ENCODE measurements around the gene PLXNA4. TPM values are rescaled to one million over a fixed set of nuclear protein-coding genes. Genes with fewer than 3 reads are reported as not detected.

Gene PLXNA4
- total RNA-seq, 1 donor from 2014 or later, result 0.38 TPM

- H3K27me3 Mint-ChIP-seq, result peaks cover 84% of the 10 kb centered on the region
- peaks cover 7% of the 10 kb centered on the region for H3K4me1 Mint-ChIP-seq (ENCODE audit: low read depth)
- no peak for TF ChIP-seq CTCF (IDR thresholded peaks at IDR 0.05; ENCODE audit: unreplicated experiment)
- H3K36me3 Mint-ChIP-seq (ENCODE audit: insufficient read depth), result no peaks in the 10 kb centered on the region
- H3K27ac Mint-ChIP-seq, result no peak overlapping the region
- no peak overlapping the region for H3K4me3 Mint-ChIP-seq (ENCODE audit: low read depth)
- DNase-seq (ENCODE audit: low spot score, unreplicated experiment), result no peak
- H3K9me3 Mint-ChIP-seq (ENCODE audit: low read depth), result no peaks in the 10 kb centered on the region
Observed at GRCh38 chr7:132571970-132572369, 4.3 kb downstream of the PLXNA4 start.

GRCh38 chr7:132569884-132570614 lies 6.2 kb downstream of the PLXNA4 start:
- Mint-ChIP-seq H3K4me3 (ENCODE audit: low read depth) (no peak overlapping the region), H3K36me3 (ENCODE audit: insufficient read depth) (no peaks in the 10 kb centered on the region), H3K9me3 (ENCODE audit: low read depth) (no peaks in the 10 kb centered on the region), H3K4me1 (ENCODE audit: low read depth) (peaks cover 3% of the 10 kb centered on the region), H3K27me3 (peaks cover 93% of the 10 kb centered on the region), H3K27ac (no peak overlapping the region)
- no peak for TF ChIP-seq CTCF (IDR thresholded peaks at IDR 0.05; ENCODE audit: unreplicated experiment)
- DNase-seq (ENCODE audit: low spot score, unreplicated experiment), result no peak

- DNase-seq (ENCODE audit: low spot score, unreplicated experiment), result no peak
- H3K4me3 Mint-ChIP-seq (ENCODE audit: low read depth), result no peak overlapping the region
- no peaks in the 10 kb centered on the region for H3K4me1 Mint-ChIP-seq (ENCODE audit: low read depth)
- no peak overlapping the region for H3K27ac Mint-ChIP-seq
- peaks cover 92% of the 10 kb centered on the region for H3K27me3 Mint-ChIP-seq
- no peak for TF ChIP-seq CTCF (IDR thresholded peaks at IDR 0.05; ENCODE audit: unreplicated experiment)
- H3K9me3 Mint-ChIP-seq (ENCODE audit: low read depth), result no peaks in the 10 kb centered on the region
- H3K36me3 Mint-ChIP-seq (ENCODE audit: insufficient read depth), result no peaks in the 10 kb centered on the region
Observed at GRCh38 chr7:132568962-132569361, 7.3 kb downstream of the PLXNA4 start.

- DNase-seq (ENCODE audit: low spot score, unreplicated experiment), result no peak
- no peak overlapping the region for H3K4me3 Mint-ChIP-seq (ENCODE audit: low read depth)
- peaks cover 76% of the 10 kb centered on the region for H3K27me3 Mint-ChIP-seq
- no peaks in the 10 kb centered on the region for H3K4me1 Mint-ChIP-seq (ENCODE audit: low read depth)
- no peaks in the 10 kb centered on the region for H3K36me3 Mint-ChIP-seq (ENCODE audit: insufficient read depth)
- H3K27ac Mint-ChIP-seq, result no peak overlapping the region
- TF ChIP-seq CTCF (IDR thresholded peaks at IDR 0.05; ENCODE audit: unreplicated experiment), result no peak
- H3K9me3 Mint-ChIP-seq (ENCODE audit: low read depth), result no peaks in the 10 kb centered on the region
Observed at GRCh38 chr7:132565885-132566284, 10.4 kb downstream of the PLXNA4 start.

- H3K9me3 Mint-ChIP-seq (ENCODE audit: low read depth), result no peaks in the 10 kb centered on the region
- DNase-seq (ENCODE audit: low spot score, unreplicated experiment), result no peak
- H3K4me3 Mint-ChIP-seq (ENCODE audit: low read depth), result no peak overlapping the region
- no peak for TF ChIP-seq CTCF (IDR thresholded peaks at IDR 0.05; ENCODE audit: unreplicated experiment)
- H3K27ac Mint-ChIP-seq, result no peak overlapping the region
- H3K27me3 Mint-ChIP-seq, result peaks cover 76% of the 10 kb centered on the region
- H3K4me1 Mint-ChIP-seq (ENCODE audit: low read depth), result no peaks in the 10 kb centered on the region
- no peaks in the 10 kb centered on the region for H3K36me3 Mint-ChIP-seq (ENCODE audit: insufficient read depth)
Observed at GRCh38 chr7:132565441-132565840, 10.8 kb downstream of the PLXNA4 start.

All from progenitor cell of endocrine pancreas (in vitro differentiated cells).